Activated CD4-positive, alpha-beta T cell treated with anti-CD3 and anti-CD28 coated beads, Interleukin-2, amount 10 ng/mL, durations not matched to agents 24 days and 14 days (primary cell): Measurements from ENCODE around the gene SBNO2. TPM values are rescaled to one million over a fixed set of nuclear protein-coding genes. Genes with fewer than 3 reads are reported as not detected.

Source experiments
- DNase-seq: peaks from one replicate; pipeline ENCODE4 v3.0.0; 2022
- H3K27ac Mint-ChIP-seq: one replicate; pipeline ENCODE4 v1.8.0; 2022; ENCODE audit warnings: mild to moderate bottlenecking, mixed read lengths
- H3K27me3 Mint-ChIP-seq: one replicate; pipeline ENCODE4 v1.8.0; 2022; ENCODE audit warnings: mixed read lengths
- H3K36me3 Mint-ChIP-seq: one replicate; pipeline ENCODE4 v1.8.0; 2022; ENCODE audit warnings: low read depth, mild to moderate bottlenecking, mixed read lengths
- H3K4me1 Mint-ChIP-seq: one replicate; pipeline ENCODE4 v1.8.0; 2021; ENCODE audit warnings: mixed read lengths
- H3K4me3 Mint-ChIP-seq: one replicate; pipeline ENCODE4 v1.8.0; 2022; ENCODE audit warnings: mild to moderate bottlenecking, moderate library complexity, mixed read lengths
- H3K9me3 Mint-ChIP-seq: one replicate; pipeline ENCODE4 v1.8.0; 2021; ENCODE audit warnings: mixed read lengths
- intact Hi-C: fragments of 100-400 bp; cut with micrococcal nuclease; formaldehyde crosslinking; loops from one replicate; pipeline ENCODE4 v1.15.1; 2023
- total RNA-seq: library from RNA; stranded (reverse); gene quantifications from 2 replicates; pipeline ENCODE4 v1.2.3, GENCODE V29; 2022

The SBNO2 gene
- total RNA-seq, 1 donor from 2014 or later: 98.9 TPM

- Mint-ChIP-seq H3K27me3 (no peaks in the 10 kb centered on the region), H3K9me3 (no peaks in the 10 kb centered on the region), H3K27ac (no peak overlapping the region), H3K4me3 (no peak overlapping the region), H3K4me1 (peaks cover 17% of the 10 kb centered on the region), H3K36me3 (peaks cover 19% of the 10 kb centered on the region)
- DNase-seq: no peak
- intact Hi-C loops: no loop called here
These were observed 6.1 kb downstream of the SBNO2 start for GRCh38 chr19:1167687-1168571.

- Mint-ChIP-seq H3K9me3 (no peaks in the 10 kb centered on the region), H3K36me3 (peaks cover 17% of the 10 kb centered on the region), H3K4me3 (no peak overlapping the region), H3K4me1 (peaks cover 16% of the 10 kb centered on the region), H3K27ac (no peak overlapping the region), H3K27me3 (no peaks in the 10 kb centered on the region)
- DNase-seq: no peak
- intact Hi-C loops: no loop called here
These were observed 7.0 kb downstream of the SBNO2 start for GRCh38 chr19:1166872-1167573.

- intact Hi-C loops: no loop called here
- peaks cover 13% of the 10 kb centered on the region for H3K36me3 Mint-ChIP-seq
- H3K27me3 Mint-ChIP-seq: no peaks in the 10 kb centered on the region
- no peak overlapping the region for H3K4me3 Mint-ChIP-seq
- peaks cover 8% of the 10 kb centered on the region for H3K4me1 Mint-ChIP-seq
- H3K27ac Mint-ChIP-seq: no peak overlapping the region
- H3K9me3 Mint-ChIP-seq: no peaks in the 10 kb centered on the region
- DNase-seq: no peak
These were observed 9.2 kb downstream of the SBNO2 start for GRCh38 chr19:1164684-1165531.

GRCh38 chr19:1163934-1164683 lies 10.0 kb downstream of the SBNO2 start:
- no peaks in the 10 kb centered on the region for H3K27me3 Mint-ChIP-seq
- DNase-seq: no peak
- H3K27ac Mint-ChIP-seq: no peak overlapping the region
- intact Hi-C loops: no loop called here
- H3K4me3 Mint-ChIP-seq: no peak overlapping the region
- H3K4me1 Mint-ChIP-seq: peaks cover 5% of the 10 kb centered on the region
- H3K36me3 Mint-ChIP-seq: peaks cover 10% of the 10 kb centered on the region
- no peaks in the 10 kb centered on the region for H3K9me3 Mint-ChIP-seq

GRCh38 chr19:1163283-1163933 lies 10.7 kb downstream of the SBNO2 start:
- no peak for DNase-seq
- Mint-ChIP-seq H3K36me3 (peaks cover 7% of the 10 kb centered on the region), H3K27ac (no peak overlapping the region), H3K4me1 (peaks cover 3% of the 10 kb centered on the region), H3K9me3 (no peaks in the 10 kb centered on the region), H3K27me3 (no peaks in the 10 kb centered on the region), H3K4me3 (no peak overlapping the region)
- intact Hi-C loops: no loop called here

GRCh38 chr19:1162404-1163282 lies 11.4 kb downstream of the SBNO2 start:
- Mint-ChIP-seq H3K4me3 (no peak overlapping the region), H3K27ac (no peak overlapping the region), H3K4me1 (peaks cover 3% of the 10 kb centered on the region), H3K9me3 (no peaks in the 10 kb centered on the region), H3K27me3 (no peaks in the 10 kb centered on the region), H3K36me3 (peaks cover 7% of the 10 kb centered on the region)
- no peak for DNase-seq
- intact Hi-C loops: no loop called here

- Mint-ChIP-seq H3K4me1 (peaks cover 3% of the 10 kb centered on the region), H3K36me3 (peaks cover 5% of the 10 kb centered on the region), H3K27ac (no peak overlapping the region), H3K27me3 (no peaks in the 10 kb centered on the region), H3K4me3 (no peak overlapping the region), H3K9me3 (no peaks in the 10 kb centered on the region)
- DNase-seq: no peak
- intact Hi-C loops: no loop called here
These were observed 12.4 kb downstream of the SBNO2 start for GRCh38 chr19:1161716-1162115.

GRCh38 chr19:1159864-1160595 lies 14.0 kb downstream of the SBNO2 start:
- DNase-seq: no peak
- intact Hi-C loops: no loop called here
- Mint-ChIP-seq H3K27ac (no peak overlapping the region), H3K27me3 (no peaks in the 10 kb centered on the region), H3K4me1 (peaks cover 3% of the 10 kb centered on the region), H3K36me3 (peaks cover 2% of the 10 kb centered on the region), H3K4me3 (no peak overlapping the region), H3K9me3 (no peaks in the 10 kb centered on the region)

GRCh38 chr19:1158885-1159448 lies 15.1 kb downstream of the SBNO2 start:
- H3K4me3 Mint-ChIP-seq: no peak overlapping the region
- intact Hi-C loops: no loop called here
- peaks cover 4% of the 10 kb centered on the region for H3K36me3 Mint-ChIP-seq
- no peaks in the 10 kb centered on the region for H3K27me3 Mint-ChIP-seq
- DNase-seq: no peak
- H3K9me3 Mint-ChIP-seq: no peaks in the 10 kb centered on the region
- H3K4me1 Mint-ChIP-seq: peaks cover 3% of the 10 kb centered on the region
- H3K27ac Mint-ChIP-seq: no peak overlapping the region

- Mint-ChIP-seq H3K36me3 (peaks cover 7% of the 10 kb centered on the region), H3K9me3 (no peaks in the 10 kb centered on the region), H3K4me1 (peaks cover 3% of the 10 kb centered on the region), H3K27me3 (no peaks in the 10 kb centered on the region), H3K27ac (no peak overlapping the region), H3K4me3 (no peak overlapping the region)
- intact Hi-C loops: no loop called here
- no peak for DNase-seq
These were observed 15.9 kb downstream of the SBNO2 start for GRCh38 chr19:1157931-1158884.
